IMR-90 (cell line): Measurements from ENCODE around the gene CCNYL1. TPM values are rescaled to one million over a fixed set of nuclear protein-coding genes. Genes with fewer than 3 reads are reported as not detected.

ENCODE experiments used
- ATAC-seq: fragments of 200-7000 bp; cut with Tn5 transposase; 2 replicates; pipeline ENCODE4 v1.9.1; 2020; ENCODE audit warnings: low read depth, mild to moderate bottlenecking, moderate library complexity
- BruUV-seq: library from RNA; stranded (reverse); fragments of 400-500 nt; replicated peaks from 2 replicates; lab custom pipeline; 2021; lab: Mats Ljungman, UMichigan
- CTCF ChIA-PET: fragments of 300-600 bp; formaldehyde crosslinking; extraction: SDS; loops from one replicate; lab custom pipeline; 2021; ENCODE audit warnings: antibody characterized with exemption; lab: Yijun Ruan, JAX
- POLR2A ChIA-PET: fragments of 300-600 bp; sonication (Branson Sonifier 250); formaldehyde crosslinking; loops from one replicate; lab custom pipeline; 2022; ENCODE audit warnings: antibody characterized with exemption; ENCODE audit not compliant: unreplicated experiment; lab: Charles Lee
- DNase-seq: peaks from one replicate; pipeline ENCODE4 v3.0.0; 2013
- H2AFZ ChIP-seq: replicated peaks from 2 replicates; pipeline ENCODE3; 2013; ENCODE audit warnings: low read length, mild to moderate bottlenecking; ENCODE audit not compliant: poor library complexity
- H2AK5ac ChIP-seq: 2 replicates; pipeline ENCODE4 v1.6.1; 2013; ENCODE audit warnings: low read depth, low read length, inconsistent platforms
- H2AK9ac ChIP-seq: replicated peaks from 2 replicates; pipeline ENCODE3; 2013; ENCODE audit warnings: mild to moderate bottlenecking, low read depth, low read length, moderate library complexity; ENCODE audit not compliant: poor library complexity
- H2BK120ac ChIP-seq: 2 replicates; pipeline ENCODE4 v1.6.1; 2013; ENCODE audit warnings: low read depth, low read length, inconsistent platforms
- H2BK15ac ChIP-seq: 3 replicates; pipeline ENCODE4 v1.6.1; 2013; ENCODE audit warnings: low read depth, low read length, inconsistent platforms
- H2BK20ac ChIP-seq: 2 replicates; pipeline ENCODE4 v1.6.1; 2013; ENCODE audit warnings: low read depth, mild to moderate bottlenecking, inconsistent platforms, low read length, moderate library complexity
- H2BK5ac ChIP-seq: 2 replicates; pipeline ENCODE4 v1.6.1; 2013; ENCODE audit warnings: mild to moderate bottlenecking, low read depth, low read length, inconsistent platforms; ENCODE audit not compliant: poor library complexity, severe bottlenecking
- H3K14ac ChIP-seq: replicated peaks from 2 replicates; pipeline ENCODE4 v1.6.1; 2013; ENCODE audit warnings: low read depth, low read length, inconsistent platforms
- H3K18ac ChIP-seq: 2 replicates; pipeline ENCODE4 v1.6.1; 2013; ENCODE audit warnings: low read depth, low read length, control low read depth
- H3K23ac ChIP-seq: 2 replicates; pipeline ENCODE4 v1.6.1; 2013; ENCODE audit warnings: low read depth, low read length, inconsistent platforms
- H3K27ac ChIP-seq: 2 replicates; pipeline ENCODE4 v1.5.1; 2013; ENCODE audit warnings: mild to moderate bottlenecking, control low read depth, low read length; ENCODE audit not compliant: insufficient read depth
- H3K27me3 ChIP-seq: 2 replicates; pipeline ENCODE4 v1.6.1; 2013; ENCODE audit warnings: low read length; ENCODE audit not compliant: control insufficient read depth, insufficient read depth
- H3K36me3 ChIP-seq: 2 replicates; pipeline ENCODE4 v1.6.1; 2013; ENCODE audit warnings: low read length, mixed read lengths; ENCODE audit not compliant: control insufficient read depth, insufficient read depth
- H3K4ac ChIP-seq: 2 replicates; pipeline ENCODE4 v1.6.1; 2013; ENCODE audit warnings: low read depth, low read length, inconsistent platforms
- H3K4me1 ChIP-seq: 2 replicates; pipeline ENCODE4 v1.6.1; 2013; ENCODE audit warnings: low read length, mixed read lengths; ENCODE audit not compliant: control insufficient read depth, insufficient read depth
- H3K4me2 ChIP-seq: 2 replicates; pipeline ENCODE4 v1.6.1; 2013; ENCODE audit warnings: low read depth, mild to moderate bottlenecking, control low read depth, low read length, moderate library complexity
- H3K4me3 ChIP-seq: 2 replicates; pipeline ENCODE4 v1.5.1; 2013; ENCODE audit warnings: low read depth, mild to moderate bottlenecking, control low read depth, low read length, moderate library complexity; ENCODE audit not compliant: insufficient read depth
- H3K56ac ChIP-seq: 2 replicates; pipeline ENCODE4 v1.6.1; 2013; ENCODE audit warnings: low read length, inconsistent platforms; ENCODE audit not compliant: insufficient read depth; ENCODE audit errors: extremely low read depth
- H3K79me1 ChIP-seq, 2 experiments: 2 replicates each; pipeline ENCODE4 v1.6.1; 2013; ENCODE audit warnings: low read length in 2 of 2, inconsistent platforms in 1 of 2, low read depth in 1 of 2
- H3K9ac ChIP-seq: 2 replicates; pipeline ENCODE4 v1.6.1; 2013; ENCODE audit warnings: low read depth, low read length, control low read depth
- H3K9me1 ChIP-seq: 2 replicates; pipeline ENCODE4 v1.6.1; 2013; ENCODE audit warnings: low read length, inconsistent platforms; ENCODE audit not compliant: insufficient read depth
- H3K9me3 ChIP-seq: 2 replicates; pipeline ENCODE4 v1.6.1; 2013; ENCODE audit warnings: low read length; ENCODE audit not compliant: control insufficient read depth, insufficient read depth
- H4K20me1 ChIP-seq: 2 replicates; pipeline ENCODE4 v1.6.1; 2013; ENCODE audit warnings: low read length, inconsistent platforms; ENCODE audit not compliant: insufficient read depth
- H4K5ac ChIP-seq: 2 replicates; pipeline ENCODE4 v1.6.1; 2013; ENCODE audit warnings: mild to moderate bottlenecking, low read depth, low read length, control low read depth
- H4K8ac ChIP-seq, 2 experiments: 2 replicates each; pipeline ENCODE4 v1.6.1; 2013; ENCODE audit warnings: low read depth in 2 of 2, low read length in 2 of 2, control low read depth in 1 of 2, inconsistent platforms in 1 of 2
- H4K91ac ChIP-seq: 2 replicates; pipeline ENCODE4 v1.6.1; 2013; ENCODE audit warnings: low read depth, low read length, inconsistent platforms; ENCODE audit not compliant: insufficient read depth
- BHLHE40 ChIP-seq: fragments of 150-350 bp; IDR thresholded peaks from 2 replicates; pipeline ENCODE4 v1.6.1; 2016; ENCODE audit warnings: mild to moderate bottlenecking, low read depth, low read length
- CEBPB ChIP-seq: IDR thresholded peaks from 2 replicates; pipeline ENCODE4 v1.6.1; 2012; ENCODE audit warnings: low read depth, low read length, improper control_type of control experiment
- CHD1 ChIP-seq: IDR thresholded peaks from 2 replicates; pipeline ENCODE4 v1.6.1; 2012; ENCODE audit warnings: low read depth, low read length, improper control_type of control experiment
- CTCF ChIP-seq: conservative IDR thresholded peaks from 2 replicates; pipeline ENCODE4 v1.5.1; 2012; ENCODE audit warnings: mild to moderate bottlenecking, low read depth, low read length, improper control_type of control experiment
- FOS ChIP-seq: fragments of 150-350 bp; IDR thresholded peaks from 2 replicates; pipeline ENCODE4 v1.6.1; 2016; ENCODE audit warnings: low read depth, low read length
- MAFK ChIP-seq: IDR thresholded peaks from 2 replicates; pipeline ENCODE4 v1.6.1; 2012; ENCODE audit warnings: low read depth, low read length, improper control_type of control experiment
- MAZ ChIP-seq: IDR thresholded peaks from 2 replicates; pipeline ENCODE4 v1.6.1; 2012; ENCODE audit warnings: low read depth, mild to moderate bottlenecking, low read length, improper control_type of control experiment, moderate library complexity, borderline replicate concordance
- MXI1 ChIP-seq: IDR thresholded peaks from 2 replicates; pipeline ENCODE4 v1.6.1; 2012; ENCODE audit warnings: low read depth, mild to moderate bottlenecking, low read length, moderate library complexity, borderline replicate concordance
- NFE2L2 ChIP-seq: fragments of 150-350 bp; IDR thresholded peaks from 2 replicates; pipeline ENCODE4 v1.6.1; 2016; ENCODE audit warnings: low read depth, mild to moderate bottlenecking, low read length
- POLR2A ChIP-seq: IDR thresholded peaks from 2 replicates; pipeline ENCODE4 v1.6.1; 2012; ENCODE audit warnings: mild to moderate bottlenecking, low read depth, low read length
- RAD21 ChIP-seq: IDR thresholded peaks from 2 replicates; pipeline ENCODE4 v1.6.1; 2012; ENCODE audit warnings: low read length, improper control_type of control experiment
- RCOR1 ChIP-seq: IDR thresholded peaks from 2 replicates; pipeline ENCODE4 v1.6.1; 2012; ENCODE audit warnings: mild to moderate bottlenecking, low read length, improper control_type of control experiment; ENCODE audit not compliant: insufficient replicate concordance
- SMC3 ChIP-seq: fragments of 150-350 bp; IDR thresholded peaks from 2 replicates; pipeline ENCODE4 v1.6.1; 2016; ENCODE audit warnings: low read depth, mild to moderate bottlenecking, antibody characterized with exemption, low read length, moderate library complexity
- WGBS, 2 experiments: methylation state at CpG; one replicate each; pipeline versions ENCODE4 v1.1.5 to v1.1.7; 2013; ENCODE audit warnings: missing lambda C conversion rate in 2 of 2; ENCODE audit not compliant: insufficient read length in 1 of 2; ENCODE audit errors: extremely low coverage in 2 of 2; 5-methylcytosine and 5-hydroxymethylcytosine counted together
- dilution Hi-C: fragments of 300-500 bp; cut with HindIII; formaldehyde crosslinking; loops from one replicate; pipeline ENCODE4 v1.14.3; 2018; ENCODE audit warnings: low sequenced_read_pairs; ENCODE audit not compliant: unreplicated experiment
- in situ Hi-C: fragments of 300-500 bp; cut with MboI; formaldehyde crosslinking; loops from 3 replicates; pipeline ENCODE4 v1.14.3; 2019; ENCODE audit warnings: low sequenced_read_pairs, inconsistent platforms, mixed read lengths
- intact Hi-C: fragments of 100-400 bp; cut with micrococcal nuclease; formaldehyde crosslinking; loops from 2 replicates; pipeline ENCODE4 v1.10.0; 2022
- polyA plus RNA-seq, 3 experiments: library from polyadenylated mRNA; depleted of rRNA; stranded (reverse); fragments of >200 nt; gene quantifications; 2 replicates each; pipeline ENCODE4 v1.2.3, GENCODE V29; 2012; ENCODE audit warnings: low replicate concordance in 1 of 3
- total RNA-seq: library from RNA; depleted of rRNA; stranded (reverse); fragments of >200 nt; gene quantifications from 2 replicates; pipeline ENCODE4 v1.2.3, GENCODE V29; 2012
- TF ChIP-seq, protein P1 (sequence below): fragments of 150-350 bp; IDR thresholded peaks from 2 replicates; pipeline ENCODE4 v1.6.1; 2016; ENCODE audit warnings: low read depth, mild to moderate bottlenecking, low read length, moderate library complexity, borderline replicate concordance
- TF ChIP-seq, protein P2 (sequence below): fragments of 150-350 bp; IDR thresholded peaks from 2 replicates; pipeline ENCODE4 v1.6.1; 2017; ENCODE audit warnings: mild to moderate bottlenecking, antibody characterized with exemption, low read length, low read depth

Gene CCNYL1
- total and polyA plus RNA-seq, 2 of the 4 experiments (the other 2 are of a cell fraction), result 5.4 to 7.3 TPM

- H3K18ac ChIP-seq, result no peak overlapping the region
- H3K9me3 ChIP-seq, result no peaks in the 10 kb centered on the region
- intact Hi-C loops (loop anchor here (10.0 kb wide), 1 partner anchor 940 kb away; no protein-coding TSS in a partner anchor), dilution Hi-C loops (no loop called here), in situ Hi-C loops (loop anchor here (10.0 to 25.0 kb wide), 3 partner anchors 290 to 957 kb away; partner anchors contain the start of genes IDH1 and PIKFYVE)
- H3K4ac ChIP-seq, result no peak overlapping the region
- H4K8ac ChIP-seq, result no peak overlapping the region
- H3K56ac ChIP-seq, result no peak overlapping the region
- no peak overlapping the region for H2AK9ac ChIP-seq
- TF ChIP-seq BHLHE40, result no peak
- no peak for TF ChIP-seq FOS
- TF ChIP-seq RCOR1, result no peak
- no peak for TF ChIP-seq MAFK
- TF ChIP-seq MXI1, result no peak
- no peak for TF ChIP-seq CEBPB
- TF ChIP-seq POLR2A, result no peak
- no peak for TF ChIP-seq NFE2L2
- TF ChIP-seq, protein P1, sequence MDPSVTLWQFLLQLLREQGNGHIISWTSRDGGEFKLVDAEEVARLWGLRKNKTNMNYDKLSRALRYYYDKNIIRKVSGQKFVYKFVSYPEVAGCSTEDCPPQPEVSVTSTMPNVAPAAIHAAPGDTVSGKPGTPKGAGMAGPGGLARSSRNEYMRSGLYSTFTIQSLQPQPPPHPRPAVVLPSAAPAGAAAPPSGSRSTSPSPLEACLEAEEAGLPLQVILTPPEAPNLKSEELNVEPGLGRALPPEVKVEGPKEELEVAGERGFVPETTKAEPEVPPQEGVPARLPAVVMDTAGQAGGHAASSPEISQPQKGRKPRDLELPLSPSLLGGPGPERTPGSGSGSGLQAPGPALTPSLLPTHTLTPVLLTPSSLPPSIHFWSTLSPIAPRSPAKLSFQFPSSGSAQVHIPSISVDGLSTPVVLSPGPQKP, result no peak
- no peak for TF ChIP-seq SMC3
- no peak for TF ChIP-seq RAD21
- TF ChIP-seq MAZ, result no peak
- TF ChIP-seq, protein P2, sequence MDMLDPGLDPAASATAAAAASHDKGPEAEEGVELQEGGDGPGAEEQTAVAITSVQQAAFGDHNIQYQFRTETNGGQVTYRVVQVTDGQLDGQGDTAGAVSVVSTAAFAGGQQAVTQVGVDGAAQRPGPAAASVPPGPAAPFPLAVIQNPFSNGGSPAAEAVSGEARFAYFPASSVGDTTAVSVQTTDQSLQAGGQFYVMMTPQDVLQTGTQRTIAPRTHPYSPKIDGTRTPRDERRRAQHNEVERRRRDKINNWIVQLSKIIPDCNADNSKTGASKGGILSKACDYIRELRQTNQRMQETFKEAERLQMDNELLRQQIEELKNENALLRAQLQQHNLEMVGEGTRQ, result no peak
- no peak for TF ChIP-seq CHD1
- no peak for TF ChIP-seq CTCF
- H3K4me1 ChIP-seq, result peaks cover 10% of the 10 kb centered on the region
- no peak overlapping the region for H2AFZ ChIP-seq
- peaks cover 4% of the 10 kb centered on the region; the same call in 1 of the 2 replicates for H3K36me3 ChIP-seq
- ATAC-seq (no peak), DNase-seq (no peak)
- H2AK5ac ChIP-seq, result no peak overlapping the region
- H3K9ac ChIP-seq, result no peak overlapping the region
- CTCF ChIA-PET, result interaction anchor here (2.2 kb wide), 1 partner anchor 328 kb away, joined by 15 read pairs; no protein-coding TSS in a partner anchor
- peaks cover 0 to 7% of the 10 kb centered on the region in 2 experiments; a peak in 2 of 4 replicates for H3K79me1 ChIP-seq
- H3K27ac ChIP-seq, result no peak overlapping the region
- H3K14ac ChIP-seq, result no peak overlapping the region
- H2BK120ac ChIP-seq, result no peak overlapping the region
- WGBS, 2 experiments, result 80% methylated on average over 5 of the region's 11 CpGs; no CpG with 5 or more reads in 1 of the 2 experiments
- H2BK15ac ChIP-seq, result no peak overlapping the region
- H3K4me3 ChIP-seq, result no peak overlapping the region
- H2BK5ac ChIP-seq, result no peak overlapping the region
- H3K27me3 ChIP-seq, result no peaks in the 10 kb centered on the region
- peaks cover 8% of the 10 kb centered on the region; the same call in 1 of the 2 replicates for H4K20me1 ChIP-seq
- no peak overlapping the region for H4K91ac ChIP-seq
- H4K5ac ChIP-seq, result no peak overlapping the region
- no peak overlapping the region for H2BK20ac ChIP-seq
- H3K9me1 ChIP-seq, result peaks cover 8% of the 10 kb centered on the region
- POLR2A ChIA-PET, result no interaction called here
- no peak overlapping the region for H3K23ac ChIP-seq
- BruUV-seq, result no TSS peak
- no peak overlapping the region for H3K4me2 ChIP-seq
These were observed 33.0 kb downstream of the CCNYL1 start for GRCh38 chr2:207744451-207744850.
